HG03520 (cell line): ENCODE results near the gene AASDHPPT.

Source experiments
- ATAC-seq: cut with Tn5 transposase; IDR thresholded peaks from one replicate; pipeline ENCODE4 v1.9.1; 2021; ENCODE audit warnings: mild to moderate bottlenecking, moderate library complexity; ENCODE audit not compliant: unreplicated experiment

Gene AASDHPPT

GRCh38 chr11:106082096-106082495, 4.6 kb downstream of the AASDHPPT start:
- ATAC-seq: no peak

DNA sequence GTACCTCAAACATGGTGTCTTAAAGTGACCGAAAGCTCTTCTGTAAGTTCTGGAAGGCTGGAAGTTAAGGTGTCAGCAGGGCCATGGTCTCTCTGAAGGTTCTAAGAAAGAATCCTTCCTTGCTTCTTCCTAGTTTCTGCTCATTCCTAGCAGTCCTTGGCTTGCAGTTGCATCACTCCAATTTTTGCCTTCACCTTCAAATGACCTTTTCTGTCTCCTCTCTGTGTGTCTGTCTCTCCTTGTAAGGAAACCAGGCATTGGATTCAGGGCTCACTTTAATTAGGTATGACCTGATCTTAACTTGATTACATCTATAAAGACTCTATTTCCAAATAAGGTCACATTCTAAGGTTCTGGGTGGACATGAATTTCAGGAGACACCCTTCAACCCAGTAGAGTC, 8.7 kb downstream of the AASDHPPT start:
- no peak for ATAC-seq

- no peak for ATAC-seq
Observed at GRCh38 chr11:106086850-106087249, 9.4 kb downstream of the AASDHPPT start.

GRCh38 chr11:106087815-106088435, 10.5 kb downstream of the AASDHPPT start:
- ATAC-seq: no peak

DNA sequence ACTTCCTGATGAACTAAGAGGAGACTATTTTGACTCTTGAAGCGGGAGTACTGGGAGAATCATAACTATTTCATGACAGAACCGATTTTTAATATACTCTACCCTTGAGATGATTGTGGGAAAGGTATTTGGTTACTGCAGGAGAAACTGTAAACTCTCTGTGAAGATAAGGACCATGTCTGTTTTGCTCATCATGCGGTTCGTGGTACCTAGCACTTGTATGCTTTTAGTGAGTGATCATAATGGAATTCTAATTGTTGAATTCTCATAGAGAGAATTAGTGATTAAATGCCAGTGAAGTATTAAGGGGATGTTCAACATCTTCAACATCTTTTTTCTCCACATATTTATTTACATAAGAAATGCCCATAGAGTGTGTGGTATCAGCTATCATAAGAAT, 11.4 kb downstream of the AASDHPPT start:
- no peak for ATAC-seq

DNA sequence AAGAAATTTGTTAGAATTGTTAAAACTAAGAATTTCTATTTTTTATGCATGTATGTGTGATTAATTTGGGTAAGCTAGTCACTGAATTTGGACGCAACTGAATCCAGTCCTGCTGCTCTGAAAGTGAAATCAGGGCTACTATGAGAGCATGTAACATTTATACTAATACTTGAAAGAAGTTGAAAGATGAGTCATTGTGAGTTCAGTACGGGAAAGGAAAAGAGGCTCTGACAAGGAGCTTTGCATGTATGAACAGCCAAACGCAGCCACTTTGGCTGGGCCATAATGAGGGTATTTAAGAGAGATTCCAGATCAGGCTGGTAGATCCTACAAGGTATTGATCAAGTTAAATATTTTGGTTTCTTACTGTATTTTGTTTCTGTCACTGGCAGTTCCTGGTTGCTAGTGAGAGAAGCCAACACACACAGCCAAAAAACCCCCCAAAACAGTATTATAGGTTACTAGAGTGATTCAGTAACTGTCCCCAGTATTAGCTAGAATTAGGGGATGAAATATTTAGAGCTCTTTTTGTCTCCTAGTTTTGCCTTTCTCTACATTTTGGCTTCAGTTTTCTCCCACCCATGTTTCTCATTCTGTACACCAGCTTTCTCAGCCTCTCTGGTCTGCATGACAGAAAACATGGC, 14.1 kb downstream of the AASDHPPT start:
- ATAC-seq: peak; percentile 99

- no peak for ATAC-seq
Observed at GRCh38 chr11:106092446-106092845, 15.0 kb downstream of the AASDHPPT start.

DNA sequence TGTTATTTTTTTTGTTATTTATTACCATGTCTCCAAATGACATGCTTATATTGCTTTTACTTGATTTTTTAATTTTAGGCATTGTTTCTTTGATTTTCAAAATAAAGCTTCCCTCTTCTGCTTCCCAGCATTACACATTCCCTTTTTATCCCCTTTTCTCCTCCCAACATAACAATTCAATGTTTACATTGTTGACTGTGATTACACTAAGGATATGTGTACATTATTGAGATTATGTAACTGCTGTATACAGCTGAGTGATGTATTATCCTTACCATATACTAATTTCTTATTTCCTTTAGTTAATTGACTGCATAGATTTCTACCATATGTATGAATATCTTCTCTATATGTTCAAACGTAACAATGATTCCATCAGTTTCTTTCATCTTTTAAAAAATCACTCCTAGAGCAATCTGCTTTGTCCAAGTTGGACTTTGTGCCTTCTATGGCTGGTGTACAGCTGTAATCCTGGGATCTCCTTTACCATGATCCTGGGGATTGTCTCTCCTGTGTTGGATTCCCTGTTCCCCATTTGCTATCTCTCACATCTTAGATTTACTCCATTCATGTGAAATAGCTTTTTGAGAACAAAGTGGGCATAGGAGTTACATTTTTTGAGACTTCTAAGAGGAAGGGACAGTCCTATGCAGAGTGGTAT, 21.6 kb downstream of the AASDHPPT start:
- no peak for ATAC-seq

DNA sequence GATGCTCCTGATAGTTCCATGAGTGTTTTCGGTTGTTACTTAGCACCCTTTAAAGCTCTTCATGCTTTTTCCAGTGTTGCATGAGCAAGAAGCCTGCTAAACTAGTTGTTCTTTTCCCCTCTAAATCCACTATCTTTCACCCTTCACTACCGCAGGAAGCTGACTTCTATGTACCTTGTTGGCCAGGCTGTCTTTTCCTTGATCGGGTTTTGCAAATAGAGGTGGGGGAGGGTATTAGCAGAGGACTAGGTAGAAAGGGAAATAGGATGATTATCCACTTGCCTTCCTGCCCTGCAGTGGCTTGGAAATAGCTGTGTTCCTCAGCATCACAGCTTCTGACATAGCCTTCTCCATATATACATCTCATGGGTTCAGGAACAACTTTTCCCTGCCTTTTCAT, 23.9 kb downstream of the AASDHPPT start:
- no peak for ATAC-seq

GRCh38 chr11:106101819-106102218, 24.4 kb downstream of the AASDHPPT start:
- ATAC-seq: no peak

GRCh38 chr11:106105986-106106385, 28.5 kb downstream of the AASDHPPT start:
- no peak for ATAC-seq

DNA sequence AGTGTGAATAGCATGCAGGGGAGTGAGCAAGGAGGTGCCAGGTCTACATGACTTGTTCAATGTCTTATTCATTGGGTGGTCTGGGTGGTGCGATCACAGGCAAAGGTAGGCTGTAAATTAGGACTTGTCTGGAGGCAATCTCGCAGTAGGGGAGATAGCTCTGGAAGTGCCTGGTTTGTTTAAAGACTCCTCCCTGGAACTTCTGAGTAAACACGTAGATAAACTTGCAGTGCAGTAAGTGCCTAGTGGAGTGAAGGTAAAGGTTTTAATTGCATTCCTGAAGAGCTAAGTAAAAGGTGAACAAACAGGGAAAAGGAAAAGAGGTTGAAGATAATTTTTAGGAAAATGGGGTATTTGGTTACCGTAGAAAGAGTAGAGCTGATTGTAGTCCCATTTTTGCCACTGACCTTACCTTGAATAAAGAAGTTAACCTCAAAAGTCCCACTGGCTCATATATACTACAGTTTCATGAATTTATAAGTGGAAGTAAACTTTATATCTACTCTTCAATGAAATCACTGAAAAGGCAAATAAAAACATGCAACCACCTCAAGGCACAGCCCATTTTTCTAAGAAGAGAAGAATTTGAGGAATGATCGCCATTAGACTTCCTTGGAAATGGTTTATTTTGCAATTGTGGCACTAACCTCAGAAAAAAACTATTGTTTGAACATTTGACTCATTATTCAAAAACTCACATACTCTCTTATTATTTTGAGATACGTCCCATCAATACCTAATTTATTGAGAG, 44.3 kb downstream of the AASDHPPT start:
- no peak for ATAC-seq

DNA sequence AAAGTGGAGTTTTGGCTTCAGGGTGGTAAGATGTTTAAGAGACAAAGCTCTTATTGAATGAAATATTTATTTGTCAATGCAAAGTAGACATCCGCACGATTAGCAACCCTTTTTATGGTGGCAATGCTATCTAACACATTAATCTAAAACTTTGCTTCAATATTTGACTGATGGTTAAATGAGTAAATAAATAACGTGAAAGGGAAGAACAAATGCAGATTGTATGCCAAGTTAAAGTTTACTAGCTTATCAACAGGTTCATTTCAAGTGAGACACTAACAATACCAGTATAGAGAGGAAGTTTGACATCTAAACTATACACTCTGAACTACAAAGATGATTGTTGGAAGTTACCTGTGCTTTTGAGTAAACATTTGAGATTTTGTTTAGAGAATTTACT, 50.1 kb downstream of the AASDHPPT start:
- no peak for ATAC-seq

DNA sequence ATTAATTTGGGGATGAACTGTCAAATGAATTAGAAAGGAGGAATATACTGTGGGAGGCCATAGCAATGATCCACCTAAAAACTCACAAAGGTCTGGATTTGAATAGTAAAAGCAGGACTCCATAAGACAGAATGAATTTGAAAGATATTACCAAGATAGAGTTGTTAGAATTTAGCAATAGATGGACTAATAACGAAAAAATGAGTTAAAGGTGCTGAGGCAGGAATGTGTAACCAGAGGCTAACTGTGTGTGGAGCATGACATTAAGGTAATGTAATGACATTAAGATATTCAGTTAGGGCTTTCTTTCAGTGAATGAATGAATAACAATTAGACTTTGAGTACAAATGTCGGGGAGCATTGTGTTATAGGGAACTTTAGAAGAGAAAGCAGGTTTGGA, 51.3 kb downstream of the AASDHPPT start:
- no peak for ATAC-seq

- no peak for ATAC-seq
Observed at GRCh38 chr11:106131998-106132397, 54.5 kb downstream of the AASDHPPT start.

GRCh38 chr11:106132582-106133354, 55.3 kb downstream of the AASDHPPT start:
- no peak for ATAC-seq

DNA sequence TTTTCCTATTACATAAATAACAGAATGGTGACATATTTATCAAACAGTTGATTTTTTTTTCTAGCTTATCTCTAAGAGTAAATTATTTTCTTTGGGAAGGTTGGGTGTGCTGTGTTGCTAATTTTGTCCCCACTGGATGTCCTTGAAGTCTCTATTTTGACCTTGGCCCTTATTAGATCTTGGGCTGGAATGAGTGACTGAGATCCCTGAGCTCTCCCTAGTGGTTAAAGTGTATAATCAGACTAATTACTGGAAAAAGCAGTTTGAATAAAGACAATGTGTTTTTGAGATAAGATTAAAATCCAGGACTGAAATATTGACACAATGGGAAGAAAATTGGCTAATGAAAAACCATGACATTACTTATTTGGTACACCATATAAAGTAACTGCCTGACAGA, 56.1 kb downstream of the AASDHPPT start:
- ATAC-seq: peak; percentile 43

GRCh38 chr11:106137061-106137460, 59.6 kb downstream of the AASDHPPT start:
- ATAC-seq: no peak

- ATAC-seq: no peak
Observed at GRCh38 chr11:106137758-106138157, 60.3 kb downstream of the AASDHPPT start.
